Gastrocnemius medialis (tissue), 4 donors: Measurements from ENCODE around the gene SIRPA. TPM values are rescaled to one million over a fixed set of nuclear protein-coding genes. Genes with fewer than 3 reads are reported as not detected.

Experiments used
- ATAC-seq, 2 donors: fragments of 150-250 bp; one replicate each; pipeline ENCODE4 v1.9.1; 2016
- DNase-seq, 2 donors: peaks; one replicate each; pipeline ENCODE4 v3.0.0-alpha.2; 2019
- H3K27ac ChIP-seq, 4 donors: fragments of 200-600 bp; sonication (generic); 1 replicate in 1 of 4; 2 replicates in 3 of 4; pipeline ENCODE4 v1.5.1; 2016 to 2018; ENCODE audit warnings: mild to moderate bottlenecking in 2 of 4, moderate library complexity in 1 of 4
- H3K27me3 ChIP-seq, 3 donors: fragments of 200-600 bp; sonication (generic) in 2 of 3; 1 replicate in 1 of 3; 2 replicates in 2 of 3; pipeline versions ENCODE4 v1.5.1 to v1.6.0; 2016 to 2019; ENCODE audit warnings: mild to moderate bottlenecking in 1 of 3, moderate library complexity in 1 of 3
- H3K36me3 ChIP-seq, 2 donors: fragments of 200-600 bp; sonication (generic) in 1 of 2; one replicate each; pipeline ENCODE4 v1.5.1; 2017 to 2018
- H3K4me1 ChIP-seq, 2 donors: fragments of 200-600 bp; sonication (generic) in 1 of 2; one replicate each; pipeline ENCODE4 v1.5.1; 2016 to 2017; ENCODE audit warnings: mild to moderate bottlenecking in 2 of 2
- H3K4me3 ChIP-seq, 4 donors: fragments of 200-600 bp; sonication (generic) in 3 of 4; 1 replicate in 1 of 4; 2 replicates in 3 of 4; pipeline ENCODE4 v1.5.1; 2016 to 2019; ENCODE audit warnings: mild to moderate bottlenecking in 2 of 4
- H3K9me3 ChIP-seq, 3 donors: fragments of 200-600 bp; sonication (generic) in 2 of 3; 1 replicate in 1 of 3; 2 replicates in 2 of 3; pipeline ENCODE4 v1.5.1; 2016 to 2019
- CTCF ChIP-seq, 5 experiments: fragments of 450-650 bp in 3 of 5; fragments of 200-600 bp in 2 of 5; sonication (generic) in 2 of 5; IDR thresholded peaks in 4 of 5; conservative IDR thresholded peaks in 1 of 5; 1 replicate in 4 of 5; 2 replicates in 1 of 5; pipeline ENCODE4 v1.5.1; 2016 to 2019; ENCODE audit warnings: antibody characterized with exemption in 5 of 5, mild to moderate bottlenecking in 3 of 5, moderate library complexity in 3 of 5
- POLR2A ChIP-seq, 2 donors: fragments of 450-650 bp; IDR thresholded peaks; one replicate each; pipeline ENCODE4 v1.6.1; 2017; ENCODE audit warnings: antibody characterized with exemption in 2 of 2, mild to moderate bottlenecking in 2 of 2, moderate library complexity in 2 of 2
- in situ Hi-C, 4 donors: fragments of 200-750 bp; cut with MboI; loops; one replicate each; pipeline versions ENCODE4 v1.15.0 to v1.8.0; 2017; ENCODE audit warnings: low sequenced_read_pairs in 4 of 4
- intact Hi-C: fragments of 100-400 bp; cut with DNase I; formaldehyde crosslinking; loops from one replicate; pipeline ENCODE4 v1.15.1; 2023; ENCODE audit warnings: low total_unique reads
- total RNA-seq, 4 donors: library from RNA; depleted of rRNA; stranded (reverse); fragments of >200 nt; gene quantifications; one replicate each; pipeline versions ENCODE4 v1.1.0 to v1.2.3, GENCODE V29; 2016

Gene SIRPA
- total RNA-seq, 4 donors from 2014 or later, result 14.6 to 62.0 (median 20.6) TPM

DNA sequence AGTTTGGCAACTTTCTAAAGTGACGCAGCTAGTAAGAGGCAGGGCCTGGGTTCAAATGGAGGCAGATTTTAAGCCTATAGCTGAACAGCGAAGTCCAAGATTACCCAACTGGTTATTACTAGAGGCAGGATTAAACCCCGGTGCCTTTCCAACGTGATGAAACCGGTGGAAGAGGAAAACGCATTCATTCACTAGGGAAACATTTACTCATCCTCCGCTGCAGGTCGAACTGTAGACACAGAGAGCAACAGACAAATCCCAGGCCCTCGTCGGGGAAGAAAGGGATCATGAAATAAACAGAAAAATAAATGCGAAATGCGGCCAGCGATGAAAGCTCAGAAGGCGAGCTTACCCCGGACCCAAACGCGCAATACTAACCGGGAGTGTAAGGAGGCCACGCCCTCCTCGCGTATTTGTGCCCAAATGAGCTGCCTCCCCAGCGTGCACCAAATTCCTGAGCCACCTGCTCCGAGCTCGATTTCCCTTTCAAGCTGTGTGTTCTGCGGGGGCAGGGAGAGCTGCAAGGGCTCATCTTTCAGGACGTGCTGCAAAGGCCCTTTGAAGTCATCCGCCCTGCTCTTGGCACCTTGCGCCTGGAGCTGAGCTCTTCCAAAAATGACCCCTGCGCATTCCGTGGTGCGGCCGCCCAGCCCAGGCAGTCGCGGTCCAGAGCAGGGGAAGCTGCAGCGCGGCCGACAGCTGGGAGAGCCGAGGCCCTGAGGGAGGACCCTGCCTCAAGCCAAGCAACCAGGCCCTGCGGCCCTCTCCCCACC lies 51.7 kb downstream of the SIRPA start:
- H3K27me3 ChIP-seq, result no peaks in the 10 kb centered on the region
- H3K4me3 ChIP-seq, result peak overlapping the region; percentile 32 to 40 (median 37)
- H3K9me3 ChIP-seq, result no peaks in the 10 kb centered on the region
- peak; percentile 67 for ATAC-seq
- H3K4me1 ChIP-seq, result peaks cover 38 to 44% of the 10 kb centered on the region in 2 donors
- peak; percentile 56 to 80 for DNase-seq
- no peak for TF ChIP-seq CTCF (IDR thresholded peaks at IDR 0.05 in 4 of 5, conservative IDR thresholded peaks at IDR 0.05 in 1 of 5)
- peak in 1 of 2 donors; percentile 30 for TF ChIP-seq POLR2A (IDR thresholded peaks at IDR 0.05)
- H3K36me3 ChIP-seq, result no peaks in the 10 kb centered on the region
- intact Hi-C loops, result loop anchor here (5.0 kb wide), 3 partner anchors 50 to 190 kb away; partner anchors contain the start of gene SIRPA
- in situ Hi-C loops, result loop anchor here in 1 of 4 donors (25.0 kb wide), 1 partner anchor 135 kb away; no protein-coding TSS in a partner anchor
- peak overlapping the region; percentile 52 to 77 (median 68) for H3K27ac ChIP-seq

- peaks cover 38 to 44% of the 10 kb centered on the region in 2 donors for H3K4me1 ChIP-seq
- intact Hi-C loops (loop anchor here (5.0 kb wide), 3 partner anchors 50 to 190 kb away; partner anchors contain the start of gene SIRPA), in situ Hi-C loops (loop anchor here in 1 of 4 donors (25.0 kb wide), 1 partner anchor 135 kb away; no protein-coding TSS in a partner anchor)
- no peaks in the 10 kb centered on the region for H3K9me3 ChIP-seq
- no peak for TF ChIP-seq CTCF (IDR thresholded peaks at IDR 0.05 in 4 of 5, conservative IDR thresholded peaks at IDR 0.05 in 1 of 5)
- DNase-seq (no peak), ATAC-seq (peak in 1 of 2 donors; percentile 9)
- H3K27ac ChIP-seq, result peak overlapping the region; percentile 52 to 77 (median 68)
- peak overlapping the region; percentile 32 to 40 (median 37) for H3K4me3 ChIP-seq
- no peaks in the 10 kb centered on the region for H3K27me3 ChIP-seq
- no peaks in the 10 kb centered on the region for H3K36me3 ChIP-seq
Measured at GRCh38 chr20:1947535-1947846, 52.3 kb downstream of the SIRPA start.

DNA sequence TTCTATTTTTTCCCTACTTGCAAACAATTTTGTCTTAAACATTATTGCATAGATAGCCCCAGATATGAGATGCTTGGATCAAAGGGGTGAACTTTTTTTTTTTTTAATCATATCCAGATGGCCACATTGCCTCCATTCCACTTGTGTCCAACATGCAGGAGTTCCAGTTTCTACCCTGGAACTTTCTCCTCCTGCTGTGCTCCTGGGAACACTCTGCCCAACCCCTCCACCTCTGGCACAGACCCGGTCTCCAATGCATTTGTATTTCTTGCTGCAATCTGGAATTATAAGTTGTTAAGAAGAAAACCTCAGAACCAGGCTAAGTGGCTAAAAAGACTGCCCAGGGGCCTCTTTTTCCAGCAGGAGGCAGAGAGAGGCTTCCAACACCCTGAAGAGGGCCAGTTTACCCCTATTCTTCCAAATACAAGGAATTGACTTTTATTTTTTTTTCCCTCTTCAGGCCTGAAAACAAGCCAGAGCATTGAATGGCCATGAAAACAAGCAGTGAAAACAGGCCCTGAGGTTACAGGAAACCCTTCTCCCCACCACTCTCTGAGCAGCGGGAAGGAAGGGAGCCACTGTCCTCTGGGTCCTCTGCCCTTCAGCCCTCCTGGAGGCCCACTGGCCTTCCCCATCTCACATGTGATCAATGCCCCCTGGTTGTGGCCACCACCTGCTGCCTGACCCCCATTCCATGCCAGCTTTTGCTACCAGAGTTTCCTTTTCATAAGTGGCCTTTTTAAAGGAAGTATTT lies 54.3 kb downstream of the SIRPA start:
- peak overlapping the region in 1 of 4 donors; percentile 33 for H3K27ac ChIP-seq
- in situ Hi-C loops, result loop anchor here in 1 of 4 donors (25.0 kb wide), 1 partner anchor 137 kb away; no protein-coding TSS in a partner anchor
- intact Hi-C loops, result loop anchor here (5.0 kb wide), 3 partner anchors 52 to 188 kb away; partner anchors contain the start of gene SIRPA
- H3K4me3 ChIP-seq, result no peak overlapping the region
- peaks cover 32 to 36% of the 10 kb centered on the region in 2 donors for H3K4me1 ChIP-seq
- no peaks in the 10 kb centered on the region for H3K36me3 ChIP-seq
- no peak for TF ChIP-seq POLR2A (IDR thresholded peaks at IDR 0.05)
- no peak for TF ChIP-seq CTCF (IDR thresholded peaks at IDR 0.05 in 4 of 5, conservative IDR thresholded peaks at IDR 0.05 in 1 of 5)
- no peaks in the 10 kb centered on the region for H3K27me3 ChIP-seq
- ATAC-seq (no peak), DNase-seq (no peak)
- H3K9me3 ChIP-seq, result no peaks in the 10 kb centered on the region

DNA sequence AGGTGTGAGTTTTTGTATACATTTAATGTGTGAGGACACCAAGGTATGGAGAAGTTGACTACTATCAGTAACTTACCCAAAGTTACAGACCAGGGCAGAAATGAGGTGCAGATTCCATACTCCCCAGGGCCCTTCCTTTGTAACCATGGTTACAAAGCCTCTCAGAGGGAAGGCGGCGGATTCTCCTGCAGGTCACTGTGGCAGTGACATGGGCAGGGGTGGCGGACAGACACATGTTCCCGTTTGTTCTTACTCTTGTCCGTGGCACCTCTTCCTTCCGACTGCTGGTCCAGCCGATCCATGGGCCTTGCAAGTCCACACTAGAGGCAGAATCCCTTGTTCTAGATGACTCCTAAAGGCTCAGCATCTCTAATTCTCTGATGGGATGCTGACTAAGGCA lies 55.6 kb downstream of the SIRPA start:
- Histone ChIP-seq H3K9me3 (no peaks in the 10 kb centered on the region), H3K27me3 (no peaks in the 10 kb centered on the region), H3K36me3 (no peaks in the 10 kb centered on the region), H3K4me1 (peaks cover 19 to 24% of the 10 kb centered on the region in 2 donors), H3K27ac (no peak overlapping the region), H3K4me3 (no peak overlapping the region)
- intact Hi-C loops (no loop called here), in situ Hi-C loops (no loop called here)
- DNase-seq (no peak), ATAC-seq (no peak)
- no peak for TF ChIP-seq POLR2A (IDR thresholded peaks at IDR 0.05)
- no peak for TF ChIP-seq CTCF (IDR thresholded peaks at IDR 0.05 in 4 of 5, conservative IDR thresholded peaks at IDR 0.05 in 1 of 5)
